K562 (cell line): ENCODE data around the gene KRT36. TPM values are rescaled to one million over a fixed set of nuclear protein-coding genes. Genes with fewer than 3 reads are reported as not detected.

Experiments
- HIVEP1 ChIP-seq: fragments of 250-450 bp; sonication (Bioruptor Pico); IDR thresholded peaks from 2 replicates; pipeline ENCODE4 v1.4.0; 2020; ENCODE audit warnings: mild to moderate bottlenecking
- HNRNPH1 ChIP-seq: fragments of 200-400 bp; formaldehyde crosslinking; optimal IDR thresholded peaks from 2 replicates; pipeline ENCODE3; 2017; ENCODE audit warnings: low read depth, mild to moderate bottlenecking, low read length, moderate library complexity
- KAT8 ChIP-seq: fragments of 450-650 bp; IDR thresholded peaks from 2 replicates; pipeline ENCODE4 v1.6.1; 2016; ENCODE audit warnings: low read depth, mild to moderate bottlenecking
- L3MBTL2 ChIP-seq: fragments of 450-650 bp; IDR thresholded peaks from 2 replicates; pipeline ENCODE4 v1.6.1; 2016; ENCODE audit warnings: mild to moderate bottlenecking, moderate library complexity
- LCOR ChIP-seq: sonication (generic); formaldehyde crosslinking; IDR thresholded peaks from 2 replicates; pipeline ENCODE4 v1.8.0; 2022; ENCODE audit warnings: mild to moderate bottlenecking, missing genetic modification reagents
- POLR3A ChIP-seq: IDR thresholded peaks from 2 replicates; pipeline ENCODE4 v1.6.1; 2011; ENCODE audit warnings: borderline replicate concordance, mild to moderate bottlenecking, moderate library complexity; ENCODE audit not compliant: insufficient read length, insufficient read depth; ENCODE audit errors: extremely low read depth
- RBBP5 ChIP-seq: fragments of 200-600 bp; sonication (generic); IDR thresholded peaks from 2 replicates; pipeline ENCODE4 v1.6.1; 2012; ENCODE audit warnings: borderline replicate concordance, mild to moderate bottlenecking, low read length, control low read depth, inconsistent platforms; ENCODE audit not compliant: insufficient read depth, poor library complexity, severe bottlenecking
- RFX1 ChIP-seq: fragments of 450-650 bp; IDR thresholded peaks from 2 replicates; pipeline ENCODE4 v1.6.1; 2016; ENCODE audit warnings: mild to moderate bottlenecking, moderate library complexity
- SREBF2 ChIP-seq: sonication (generic); formaldehyde crosslinking; IDR thresholded peaks from 2 replicates; pipeline ENCODE4 v1.4.0; 2020; ENCODE audit warnings: mild to moderate bottlenecking, missing genetic modification reagents
- XRCC5 ChIP-seq: fragments of 200-400 bp; formaldehyde crosslinking; IDR thresholded peaks from 2 replicates; pipeline ENCODE4 v1.6.1; 2017; ENCODE audit warnings: low read depth, mild to moderate bottlenecking, low read length
- ZNF408 ChIP-seq: fragments of 250-450 bp; sonication (Bioruptor Pico); IDR thresholded peaks from 2 replicates; pipeline ENCODE4 v1.4.0; 2020; ENCODE audit warnings: low read depth, mild to moderate bottlenecking, moderate library complexity
- ZNF830 ChIP-seq: fragments of 250-450 bp; sonication (Bioruptor Pico); IDR thresholded peaks from 2 replicates; pipeline ENCODE4 v1.5.0; 2021; ENCODE audit warnings: mild to moderate bottlenecking
- polyA plus RNA-seq, 8 experiments: library from polyadenylated mRNA; depleted of rRNA in 4 of 8; stranded (reverse) in 5 of 8; unstranded in 3 of 8; fragments of >200 nt; fragmentation: Nextera tagmentation in 2 of 8; fragmentation: Illumina TruSeq in 1 of 8; extraction: Ambion mirVana in 2 of 8; extraction: Trizol in 1 of 8; gene quantifications; 2 replicates each; pipeline versions ENCODE4 v1.2.1 to v1.2.3, GENCODE V29; 2011 to 2014; ENCODE audit warnings: inconsistent platforms in 1 of 8, missing spikeins in 1 of 8
- total RNA-seq, 7 experiments: library from RNA; depleted of rRNA in 6 of 7; stranded (reverse); fragments of >200 nt in 6 of 7; fragmentation: Illumina TruSeq in 2 of 7; extraction: Trizol in 2 of 7; gene quantifications; 2 replicates each; pipeline versions ENCODE4 v1.2.1 to v1.2.3, GENCODE V29; 2011 to 2021; ENCODE audit warnings: low replicate concordance in 1 of 7
- TF ChIP-seq, protein P1 (sequence below), 3 experiments: IDR thresholded peaks in 2 of 3; conservative IDR thresholded peaks in 1 of 3; 2 replicates each; pipeline ENCODE4 v1.5.1; 2011 to 2012; ENCODE audit warnings: low read length in 3 of 3, mild to moderate bottlenecking in 3 of 3, control low read depth in 2 of 3, improper control_type of control experiment in 1 of 3, inconsistent platforms in 1 of 3, low read depth in 1 of 3, mixed read lengths in 1 of 3, moderate library complexity in 1 of 3; ENCODE audit not compliant: insufficient read depth in 2 of 3
- TF ChIP-seq, protein P2 (sequence below): sonication (generic); formaldehyde crosslinking; IDR thresholded peaks from 2 replicates; pipeline ENCODE4 v1.8.0; 2022; ENCODE audit warnings: missing genetic modification reagents, mild to moderate bottlenecking, moderate library complexity, borderline replicate concordance
- TF ChIP-seq, protein P3 (sequence below): fragments of 250-450 bp; sonication (Bioruptor Pico); IDR thresholded peaks from 2 replicates; pipeline ENCODE4 v1.8.0; 2021; ENCODE audit warnings: borderline replicate concordance, mild to moderate bottlenecking, moderate library complexity; ENCODE audit not compliant: poor library complexity, severe bottlenecking
- TF ChIP-seq, protein P4 (sequence below): fragments of 250-450 bp; sonication (Bioruptor Pico); IDR thresholded peaks from 2 replicates; pipeline ENCODE4 v1.4.0; 2020; ENCODE audit warnings: mild to moderate bottlenecking
- TF ChIP-seq, protein P5 (sequence below): fragments of 450-650 bp; formaldehyde crosslinking; IDR thresholded peaks from 2 replicates; pipeline ENCODE4 v1.4.0; 2022; ENCODE audit warnings: mild to moderate bottlenecking, moderate library complexity

KRT36 gene
- total and polyA plus RNA-seq, 9 of the 15 experiments (the other 6 are each of a cell fraction or from before 2014, with no cell fraction given), result 0.04 TPM; not detected in 8

DNA sequence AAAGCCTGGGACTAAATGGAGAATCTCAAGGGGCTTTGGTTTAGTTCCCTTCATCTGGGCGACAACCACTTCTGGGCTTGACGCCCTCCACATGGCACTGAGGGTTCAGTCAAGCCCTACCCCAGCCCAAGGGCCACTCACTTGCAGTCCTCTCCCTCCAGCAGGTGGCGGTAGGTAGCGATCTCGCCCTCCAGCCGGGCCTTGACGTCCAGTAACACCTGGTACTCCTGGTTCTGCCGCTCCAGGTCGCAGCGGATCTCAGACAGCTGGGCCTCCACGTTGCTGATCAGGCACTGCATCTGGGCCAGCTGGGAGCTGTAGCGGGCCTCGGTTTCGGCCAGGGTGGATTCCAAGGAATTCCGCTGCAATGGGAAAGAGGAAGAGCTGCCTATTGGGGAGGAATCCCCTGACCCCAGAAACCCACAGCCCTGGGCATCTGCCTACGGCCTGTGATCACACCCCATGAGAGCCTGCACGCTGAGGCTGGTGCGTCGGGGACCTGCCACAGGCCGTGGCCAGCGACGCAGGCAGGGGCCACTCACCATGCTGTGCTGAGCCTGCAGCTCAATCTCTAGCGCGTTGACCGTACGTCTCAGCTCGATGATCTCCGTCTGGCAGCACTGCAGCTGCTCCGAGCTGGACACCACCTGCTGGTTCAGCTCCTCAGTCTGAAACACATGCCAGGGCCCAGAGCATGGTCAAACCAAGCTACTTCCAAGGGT is 2.7 kb downstream of the KRT36 start (continued):
- TF ChIP-seq, protein P1, sequence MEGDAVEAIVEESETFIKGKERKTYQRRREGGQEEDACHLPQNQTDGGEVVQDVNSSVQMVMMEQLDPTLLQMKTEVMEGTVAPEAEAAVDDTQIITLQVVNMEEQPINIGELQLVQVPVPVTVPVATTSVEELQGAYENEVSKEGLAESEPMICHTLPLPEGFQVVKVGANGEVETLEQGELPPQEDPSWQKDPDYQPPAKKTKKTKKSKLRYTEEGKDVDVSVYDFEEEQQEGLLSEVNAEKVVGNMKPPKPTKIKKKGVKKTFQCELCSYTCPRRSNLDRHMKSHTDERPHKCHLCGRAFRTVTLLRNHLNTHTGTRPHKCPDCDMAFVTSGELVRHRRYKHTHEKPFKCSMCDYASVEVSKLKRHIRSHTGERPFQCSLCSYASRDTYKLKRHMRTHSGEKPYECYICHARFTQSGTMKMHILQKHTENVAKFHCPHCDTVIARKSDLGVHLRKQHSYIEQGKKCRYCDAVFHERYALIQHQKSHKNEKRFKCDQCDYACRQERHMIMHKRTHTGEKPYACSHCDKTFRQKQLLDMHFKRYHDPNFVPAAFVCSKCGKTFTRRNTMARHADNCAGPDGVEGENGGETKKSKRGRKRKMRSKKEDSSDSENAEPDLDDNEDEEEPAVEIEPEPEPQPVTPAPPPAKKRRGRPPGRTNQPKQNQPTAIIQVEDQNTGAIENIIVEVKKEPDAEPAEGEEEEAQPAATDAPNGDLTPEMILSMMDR (IDR thresholded peaks at IDR 0.05 in 2 of 3, conservative IDR thresholded peaks at IDR 0.05 in 1 of 3; ENCODE audit: insufficient read depth in 2 of 3, low read depth in 1 of 3, low read length in 3 of 3), result peak; percentile 84 to 91 (median 89)
- TF ChIP-seq, protein P2, sequence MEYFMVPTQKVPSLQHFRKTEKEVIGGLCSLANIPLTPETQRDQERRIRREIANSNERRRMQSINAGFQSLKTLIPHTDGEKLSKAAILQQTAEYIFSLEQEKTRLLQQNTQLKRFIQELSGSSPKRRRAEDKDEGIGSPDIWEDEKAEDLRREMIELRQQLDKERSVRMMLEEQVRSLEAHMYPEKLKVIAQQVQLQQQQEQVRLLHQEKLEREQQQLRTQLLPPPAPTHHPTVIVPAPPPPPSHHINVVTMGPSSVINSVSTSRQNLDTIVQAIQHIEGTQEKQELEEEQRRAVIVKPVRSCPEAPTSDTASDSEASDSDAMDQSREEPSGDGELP (CRISPR knock-in tag), result peak; percentile 22; the same call in 1 of the 2 replicates
- TF ChIP-seq HNRNPH1 (no peak), RFX1 (no peak), LCOR (CRISPR knock-in tag) (no peak), SREBF2 (CRISPR knock-in tag) (no peak), RBBP5 (no peak), ZNF830 (CRISPR knock-in tag) (no peak), KAT8 (no peak), HIVEP1 (CRISPR knock-in tag) (no peak), ZNF408 (no peak), POLR3A (no peak), L3MBTL2 (peak; percentile 42; the same call in 1 of the 2 replicates), XRCC5 (peak; percentile 55; the same call in 1 of the 2 replicates)
- TF ChIP-seq, protein P3, sequence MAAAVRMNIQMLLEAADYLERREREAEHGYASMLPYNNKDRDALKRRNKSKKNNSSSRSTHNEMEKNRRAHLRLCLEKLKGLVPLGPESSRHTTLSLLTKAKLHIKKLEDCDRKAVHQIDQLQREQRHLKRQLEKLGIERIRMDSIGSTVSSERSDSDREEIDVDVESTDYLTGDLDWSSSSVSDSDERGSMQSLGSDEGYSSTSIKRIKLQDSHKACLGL (CRISPR knock-in tag), result no peak
- TF ChIP-seq, protein P4, sequence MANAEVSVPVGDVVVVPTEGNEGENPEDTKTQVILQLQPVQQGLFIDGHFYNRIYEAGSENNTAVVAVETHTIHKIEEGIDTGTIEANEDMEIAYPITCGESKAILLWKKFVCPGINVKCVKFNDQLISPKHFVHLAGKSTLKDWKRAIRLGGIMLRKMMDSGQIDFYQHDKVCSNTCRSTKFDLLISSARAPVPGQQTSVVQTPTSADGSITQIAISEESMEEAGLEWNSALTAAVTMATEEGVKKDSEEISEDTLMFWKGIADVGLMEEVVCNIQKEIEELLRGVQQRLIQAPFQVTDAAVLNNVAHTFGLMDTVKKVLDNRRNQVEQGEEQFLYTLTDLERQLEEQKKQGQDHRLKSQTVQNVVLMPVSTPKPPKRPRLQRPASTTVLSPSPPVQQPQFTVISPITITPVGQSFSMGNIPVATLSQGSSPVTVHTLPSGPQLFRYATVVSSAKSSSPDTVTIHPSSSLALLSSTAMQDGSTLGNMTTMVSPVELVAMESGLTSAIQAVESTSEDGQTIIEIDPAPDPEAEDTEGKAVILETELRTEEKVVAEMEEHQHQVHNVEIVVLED (CRISPR knock-in tag), result no peak
- TF ChIP-seq, protein P5, sequence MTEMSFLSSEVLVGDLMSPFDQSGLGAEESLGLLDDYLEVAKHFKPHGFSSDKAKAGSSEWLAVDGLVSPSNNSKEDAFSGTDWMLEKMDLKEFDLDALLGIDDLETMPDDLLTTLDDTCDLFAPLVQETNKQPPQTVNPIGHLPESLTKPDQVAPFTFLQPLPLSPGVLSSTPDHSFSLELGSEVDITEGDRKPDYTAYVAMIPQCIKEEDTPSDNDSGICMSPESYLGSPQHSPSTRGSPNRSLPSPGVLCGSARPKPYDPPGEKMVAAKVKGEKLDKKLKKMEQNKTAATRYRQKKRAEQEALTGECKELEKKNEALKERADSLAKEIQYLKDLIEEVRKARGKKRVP, result no peak
